SK-N-SH treated with all-trans-retinoic acid at 6 μM for 48 hours (cell line): ENCODE measurements around the gene BEGAIN.

Source experiments
- ATAC-seq: fragments of 200-7000 bp; cut with Tn5 transposase; 3 replicates; pipeline ENCODE4 v1.9.1; 2020; ENCODE audit warnings: mild to moderate bottlenecking, moderate library complexity
- ARNTL ChIP-seq: fragments of 450-650 bp; formaldehyde crosslinking; IDR thresholded peaks from 2 replicates; pipeline ENCODE4 v1.5.0; 2020; ENCODE audit warnings: low read depth, mild to moderate bottlenecking, moderate library complexity, borderline replicate concordance
- BACH2 ChIP-seq: fragments of 250-450 bp; sonication (Bioruptor Pico); IDR thresholded peaks from 2 replicates; pipeline ENCODE4 v1.9.0; 2021; ENCODE audit warnings: mild to moderate bottlenecking, borderline replicate concordance
- CREB5 ChIP-seq: fragments of 250-450 bp; sonication (Bioruptor Pico); IDR thresholded peaks from 2 replicates; pipeline ENCODE4 v1.5.1; 2020; ENCODE audit warnings: low read depth, mild to moderate bottlenecking, moderate library complexity
- CSDC2 ChIP-seq: fragments of 250-450 bp; sonication (Bioruptor Pico); IDR thresholded peaks from 2 replicates; pipeline ENCODE4 v1.5.0; 2020; ENCODE audit warnings: mild to moderate bottlenecking, moderate library complexity
- CSRNP3 ChIP-seq: fragments of 250-450 bp; sonication (Bioruptor Pico); IDR thresholded peaks from 2 replicates; pipeline ENCODE4 v1.5.1; 2021; ENCODE audit warnings: mild to moderate bottlenecking, moderate library complexity
- ESRRG ChIP-seq: fragments of 250-450 bp; sonication (Bioruptor Pico); IDR thresholded peaks from 2 replicates; pipeline ENCODE4 v1.6.1; 2021; ENCODE audit warnings: mild to moderate bottlenecking
- GLIS3 ChIP-seq: fragments of 250-450 bp; sonication (Bioruptor Pico); IDR thresholded peaks from 2 replicates; pipeline ENCODE4 v1.5.0; 2020; ENCODE audit warnings: mild to moderate bottlenecking, moderate library complexity
- ISL1 ChIP-seq: fragments of 250-450 bp; sonication (Bioruptor Pico); IDR thresholded peaks from 2 replicates; pipeline ENCODE4 v2.1.2; 2022; ENCODE audit warnings: mild to moderate bottlenecking, moderate library complexity
- OSR1 ChIP-seq: fragments of 250-450 bp; sonication (Bioruptor Pico); IDR thresholded peaks from 2 replicates; pipeline ENCODE4 v1.8.0; 2022; ENCODE audit warnings: moderate library complexity, mild to moderate bottlenecking, inconsistent platforms
- PPARA ChIP-seq: fragments of 250-450 bp; sonication (Bioruptor Pico); IDR thresholded peaks from 2 replicates; pipeline ENCODE4 v1.5.0; 2020; ENCODE audit warnings: mild to moderate bottlenecking, borderline replicate concordance
- RARB ChIP-seq: fragments of 250-450 bp; sonication (Bioruptor Pico); IDR thresholded peaks from 2 replicates; pipeline ENCODE4 v1.8.0; 2021; ENCODE audit warnings: mild to moderate bottlenecking, moderate library complexity
- SNAI2 ChIP-seq: fragments of 250-450 bp; sonication (Bioruptor Pico); IDR thresholded peaks from 2 replicates; pipeline ENCODE4 v1.5.0; 2020; ENCODE audit warnings: mild to moderate bottlenecking, moderate library complexity
- TSHZ2 ChIP-seq: fragments of 250-450 bp; sonication (Bioruptor Pico); IDR thresholded peaks from 2 replicates; pipeline ENCODE4 v1.5.0; 2020; ENCODE audit warnings: mild to moderate bottlenecking, moderate library complexity
- ZC3H10 ChIP-seq: fragments of 250-450 bp; sonication (Bioruptor Pico); IDR thresholded peaks from 2 replicates; pipeline ENCODE4 v1.5.1; 2021; ENCODE audit warnings: mild to moderate bottlenecking, moderate library complexity
- ZFP3 ChIP-seq: fragments of 250-450 bp; sonication (Bioruptor Pico); IDR thresholded peaks from 2 replicates; pipeline ENCODE4 v1.5.0; 2020; ENCODE audit warnings: mild to moderate bottlenecking, moderate library complexity
- ZFP30 ChIP-seq: fragments of 450-650 bp; formaldehyde crosslinking; IDR thresholded peaks from 2 replicates; pipeline ENCODE4 v1.5.0; 2022; ENCODE audit warnings: mild to moderate bottlenecking, moderate library complexity
- ZNF565 ChIP-seq: fragments of 450-650 bp; formaldehyde crosslinking; conservative IDR thresholded peaks from 2 replicates; pipeline ENCODE4 v1.5.0; 2020; ENCODE audit warnings: low read depth, mild to moderate bottlenecking, moderate library complexity
- ZNF70 ChIP-seq: fragments of 450-650 bp; formaldehyde crosslinking; IDR thresholded peaks from 2 replicates; pipeline ENCODE4 v1.5.0; 2020; ENCODE audit warnings: mild to moderate bottlenecking, moderate library complexity
- ZNF8 ChIP-seq: fragments of 450-650 bp; formaldehyde crosslinking; IDR thresholded peaks from 2 replicates; pipeline ENCODE4 v1.5.0; 2020; ENCODE audit warnings: mild to moderate bottlenecking, moderate library complexity
- TF ChIP-seq, protein P1 (sequence below): fragments of 250-450 bp; sonication (Bioruptor Pico); IDR thresholded peaks from 2 replicates; pipeline ENCODE4 v1.8.0; 2021; ENCODE audit warnings: low read depth, mild to moderate bottlenecking, moderate library complexity, borderline replicate concordance

BEGAIN gene

GRCh38 chr14:100592972-100593371, 5.8 kb upstream of the BEGAIN start:
- ATAC-seq = no peak
- TF ChIP-seq BACH2 (CRISPR knock-in tag) = no peak
- no peak for TF ChIP-seq ZNF565
- no peak for TF ChIP-seq ZFP3 (CRISPR knock-in tag)
- no peak for TF ChIP-seq TSHZ2 (CRISPR knock-in tag)
- no peak for TF ChIP-seq OSR1 (CRISPR knock-in tag)
- TF ChIP-seq SNAI2 (CRISPR knock-in tag) = no peak
- TF ChIP-seq, protein P1, sequence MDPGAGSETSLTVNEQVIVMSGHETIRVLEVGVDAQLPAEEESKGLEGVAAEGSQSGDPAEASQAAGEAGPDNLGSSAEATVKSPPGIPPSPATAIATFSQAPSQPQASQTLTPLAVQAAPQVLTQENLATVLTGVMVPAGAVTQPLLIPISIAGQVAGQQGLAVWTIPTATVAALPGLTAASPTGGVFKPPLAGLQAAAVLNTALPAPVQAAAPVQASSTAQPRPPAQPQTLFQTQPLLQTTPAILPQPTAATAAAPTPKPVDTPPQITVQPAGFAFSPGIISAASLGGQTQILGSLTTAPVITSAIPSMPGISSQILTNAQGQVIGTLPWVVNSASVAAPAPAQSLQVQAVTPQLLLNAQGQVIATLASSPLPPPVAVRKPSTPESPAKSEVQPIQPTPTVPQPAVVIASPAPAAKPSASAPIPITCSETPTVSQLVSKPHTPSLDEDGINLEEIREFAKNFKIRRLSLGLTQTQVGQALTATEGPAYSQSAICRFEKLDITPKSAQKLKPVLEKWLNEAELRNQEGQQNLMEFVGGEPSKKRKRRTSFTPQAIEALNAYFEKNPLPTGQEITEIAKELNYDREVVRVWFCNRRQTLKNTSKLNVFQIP (CRISPR knock-in tag) = no peak
- TF ChIP-seq ESRRG = no peak
- TF ChIP-seq CSRNP3 (CRISPR knock-in tag) = no peak
- no peak for TF ChIP-seq CSDC2 (CRISPR knock-in tag)
- no peak for TF ChIP-seq ARNTL (CRISPR knock-in tag)
- TF ChIP-seq PPARA = no peak
- no peak for TF ChIP-seq ISL1 (CRISPR knock-in tag)
- no peak for TF ChIP-seq RARB (CRISPR knock-in tag)
- TF ChIP-seq GLIS3 = no peak
- no peak for TF ChIP-seq ZFP30 (CRISPR knock-in tag)
- no peak for TF ChIP-seq CREB5 (CRISPR knock-in tag)
- no peak for TF ChIP-seq ZNF8 (CRISPR knock-in tag)
- TF ChIP-seq ZC3H10 (CRISPR knock-in tag) = no peak
- no peak for TF ChIP-seq ZNF70 (CRISPR knock-in tag)
- TF ChIP-seq, all 23 proteins: peak for 0

GRCh38 chr14:100592461-100592891, 5.3 kb upstream of the BEGAIN start:
- ATAC-seq = no peak; the same call in 2 of the 3 replicates
- TF ChIP-seq CREB5 (CRISPR knock-in tag) (no peak), ZNF70 (CRISPR knock-in tag) (no peak), ARNTL (CRISPR knock-in tag) (no peak), BACH2 (CRISPR knock-in tag) (no peak)

GRCh38 chr14:100591453-100592371, 4.5 kb upstream of the BEGAIN start:
- ATAC-seq = no peak

More at GRCh38 chr14:100591453-100592371, 4.5 kb upstream of the BEGAIN start:
- TF ChIP-seq CREB5 (CRISPR knock-in tag) = no peak
- TF ChIP-seq, protein P1 (CRISPR knock-in tag) = no peak
